IPS-18a (cell line): Measurements from ENCODE around the gene SLFN13.

Experiments used
- H3K27ac ChIP-seq: one replicate; pipeline ENCODE4 v1.5.1; 2013; ENCODE audit warnings: low read length
- H3K27me3 ChIP-seq: one replicate; pipeline ENCODE4 v1.6.1; 2013; ENCODE audit warnings: mild to moderate bottlenecking, low read length; ENCODE audit not compliant: control insufficient read depth, insufficient read depth
- H3K36me3 ChIP-seq: one replicate; pipeline ENCODE4 v1.6.1; 2013; ENCODE audit warnings: low read depth, low read length; ENCODE audit not compliant: control insufficient read depth
- H3K4me1 ChIP-seq: one replicate; pipeline ENCODE4 v1.6.1; 2013; ENCODE audit warnings: low read depth, low read length; ENCODE audit not compliant: control insufficient read depth
- H3K4me3 ChIP-seq: one replicate; pipeline ENCODE4 v1.5.1; 2013; ENCODE audit warnings: low read length
- H3K9ac ChIP-seq: one replicate; pipeline ENCODE4 v1.6.1; 2013; ENCODE audit warnings: mild to moderate bottlenecking, low read length, moderate library complexity
- H3K9me3 ChIP-seq: one replicate; pipeline ENCODE4 v1.6.1; 2013; ENCODE audit warnings: low read depth, low read length; ENCODE audit not compliant: control insufficient read depth

Gene SLFN13

GRCh38 chr17:35448214-35448898 lies at the start of gene SLFN13:
Gene SLFN13, minus strand, starts transcription at chr17:35448766. Its CDS starts 3,086 bp downstream, at chr17:35445680.
- Histone ChIP-seq H3K9ac (peak within 1 kb of the TSS; percentile 75), H3K9me3 (no peaks in the 10 kb centered on the region), H3K4me1 (peaks cover 24% of the 10 kb centered on the region), H3K27me3 (peaks cover 33% of the 10 kb centered on the region), H3K27ac (no peak within 1 kb of the TSS), H3K4me3 (peak within 1 kb of the TSS; percentile 64), H3K36me3 (peaks cover 4% of the 10 kb centered on the region)

GRCh38 chr17:35496451-35497290 lies 48.1 kb upstream of the SLFN13 start:
- Histone ChIP-seq H3K27ac (no peak overlapping the region), H3K27me3 (peaks cover 96% of the 10 kb centered on the region)

GRCh38 chr17:35493040-35493439 lies 44.5 kb upstream of the SLFN13 start:
- Histone ChIP-seq H3K27me3 (peaks cover 100% of the 10 kb centered on the region), H3K27ac (no peak overlapping the region), H3K9me3 (no peaks in the 10 kb centered on the region), H3K9ac (no peak overlapping the region), H3K36me3 (no peaks in the 10 kb centered on the region), H3K4me3 (no peak overlapping the region), H3K4me1 (peaks cover 13% of the 10 kb centered on the region)

More at GRCh38 chr17:35496451-35497290, 48.1 kb upstream of the SLFN13 start:
- Histone ChIP-seq H3K4me1 (peaks cover 13% of the 10 kb centered on the region), H3K9ac (no peak overlapping the region), H3K36me3 (no peaks in the 10 kb centered on the region), H3K4me3 (peak overlapping the region; percentile 21), H3K9me3 (no peaks in the 10 kb centered on the region)

GRCh38 chr17:35491417-35491816 lies 42.9 kb upstream of the SLFN13 start:
- Histone ChIP-seq H3K9me3 (no peaks in the 10 kb centered on the region), H3K27ac (no peak overlapping the region), H3K9ac (no peak overlapping the region), H3K4me1 (peaks cover 16% of the 10 kb centered on the region), H3K27me3 (peaks cover 100% of the 10 kb centered on the region), H3K36me3 (no peaks in the 10 kb centered on the region), H3K4me3 (no peak overlapping the region)

- H3K9me3 ChIP-seq: no peaks in the 10 kb centered on the region
- H3K36me3 ChIP-seq: no peaks in the 10 kb centered on the region
- peaks cover 13% of the 10 kb centered on the region for H3K4me1 ChIP-seq
- no peak overlapping the region for H3K9ac ChIP-seq
- peaks cover 100% of the 10 kb centered on the region for H3K27me3 ChIP-seq
- H3K4me3 ChIP-seq: peak overlapping the region; percentile 18
- H3K27ac ChIP-seq: no peak overlapping the region
Measured at GRCh38 chr17:35489944-35490343, 41.4 kb upstream of the SLFN13 start.

- Histone ChIP-seq H3K27me3 (peaks cover 100% of the 10 kb centered on the region), H3K9me3 (no peaks in the 10 kb centered on the region)
Measured at GRCh38 chr17:35488991-35489390, 40.4 kb upstream of the SLFN13 start.

GRCh38 chr17:35486920-35487732 lies 38.6 kb upstream of the SLFN13 start:
- peaks cover 87% of the 10 kb centered on the region for H3K27me3 ChIP-seq
- H3K36me3 ChIP-seq: no peaks in the 10 kb centered on the region
- H3K9me3 ChIP-seq: no peaks in the 10 kb centered on the region
- H3K27ac ChIP-seq: no peak overlapping the region
- H3K4me1 ChIP-seq: peaks cover 13% of the 10 kb centered on the region
- H3K4me3 ChIP-seq: peak overlapping the region; percentile 24
- no peak overlapping the region for H3K9ac ChIP-seq

More at GRCh38 chr17:35488991-35489390, 40.4 kb upstream of the SLFN13 start:
- Histone ChIP-seq H3K4me3 (no peak overlapping the region), H3K27ac (no peak overlapping the region), H3K36me3 (no peaks in the 10 kb centered on the region), H3K9ac (no peak overlapping the region), H3K4me1 (peaks cover 13% of the 10 kb centered on the region)

- Histone ChIP-seq H3K4me1 (no peaks in the 10 kb centered on the region), H3K36me3 (no peaks in the 10 kb centered on the region), H3K9me3 (no peaks in the 10 kb centered on the region), H3K9ac (no peak overlapping the region), H3K4me3 (no peak overlapping the region), H3K27me3 (peaks cover 33% of the 10 kb centered on the region), H3K27ac (no peak overlapping the region)
Measured at GRCh38 chr17:35479271-35479670, 30.7 kb upstream of the SLFN13 start.

GRCh38 chr17:35477248-35477647 lies 28.7 kb upstream of the SLFN13 start:
- peaks cover 24% of the 10 kb centered on the region for H3K27me3 ChIP-seq
- no peaks in the 10 kb centered on the region for H3K36me3 ChIP-seq
- H3K27ac ChIP-seq: no peak overlapping the region
- no peak overlapping the region for H3K9ac ChIP-seq
- H3K4me1 ChIP-seq: no peaks in the 10 kb centered on the region
- no peaks in the 10 kb centered on the region for H3K9me3 ChIP-seq
- H3K4me3 ChIP-seq: no peak overlapping the region

- H3K4me1 ChIP-seq: no peaks in the 10 kb centered on the region
- H3K9ac ChIP-seq: no peak overlapping the region
- H3K27ac ChIP-seq: no peak overlapping the region
- no peaks in the 10 kb centered on the region for H3K36me3 ChIP-seq
- peaks cover 24% of the 10 kb centered on the region for H3K27me3 ChIP-seq
- H3K4me3 ChIP-seq: no peak overlapping the region
- H3K9me3 ChIP-seq: no peaks in the 10 kb centered on the region
Measured at GRCh38 chr17:35476283-35476820, 27.8 kb upstream of the SLFN13 start.

GRCh38 chr17:35468475-35468874 lies 19.9 kb upstream of the SLFN13 start:
- H3K9me3 ChIP-seq: no peaks in the 10 kb centered on the region
- H3K4me1 ChIP-seq: no peaks in the 10 kb centered on the region
- H3K9ac ChIP-seq: no peak overlapping the region
- H3K27me3 ChIP-seq: no peaks in the 10 kb centered on the region
- H3K36me3 ChIP-seq: no peaks in the 10 kb centered on the region
- no peak overlapping the region for H3K4me3 ChIP-seq
- no peak overlapping the region for H3K27ac ChIP-seq
